Testis (tissue), 2 donors: ENCODE results near the gene ZNF679.
"Not testable (repeated sequence)": the region's sequence is repeated elsewhere in the genome, so short reads cannot be mapped to it uniquely, and the experiment has no call there.

Source experiments
- CTCF ChIP-seq, 3 experiments: fragments of 450-650 bp in 2 of 3; fragments of 200-600 bp in 1 of 3; sonication (generic) in 1 of 3; IDR thresholded peaks; one replicate each; pipeline ENCODE4 v1.5.1; 2016 to 2019; ENCODE audit warnings: antibody characterized with exemption in 3 of 3, mild to moderate bottlenecking in 2 of 3, moderate library complexity in 1 of 3
- POLR2A ChIP-seq: fragments of 450-650 bp; IDR thresholded peaks from one replicate; pipeline ENCODE4 v1.6.1; 2017; ENCODE audit warnings: antibody characterized with exemption, mild to moderate bottlenecking, moderate library complexity

GRCh38 chr7:64297418-64297817 lies 69.1 kb downstream of the ZNF679 start:
- not testable (repeated sequence) for TF ChIP-seq CTCF (IDR thresholded peaks at IDR 0.05); POLR2A
